Fibroblast of lung (primary cell): ENCODE data around the gene CBR3. TPM values are rescaled to one million over a fixed set of nuclear protein-coding genes. Genes with fewer than 3 reads are reported as not detected.

Experiments used
- DNase-seq, 2 donors: peaks; one replicate each; pipeline versions ENCODE4 v3.0.0 to v3.0.0-alpha.2; 2010; ENCODE audit warnings: low read depth in 2 of 2
- H2AFZ ChIP-seq: 2 replicates; pipeline ENCODE4 v1.5.1; 2012; ENCODE audit warnings: low read length, control low read depth, inconsistent platforms
- H3K27ac ChIP-seq: 2 replicates; pipeline ENCODE4 v1.5.1; 2011; ENCODE audit warnings: low read length, control low read depth; ENCODE audit not compliant: insufficient read depth
- H3K27me3 ChIP-seq: 2 replicates; pipeline ENCODE4 v1.5.1; 2011; ENCODE audit warnings: mild to moderate bottlenecking, low read length; ENCODE audit not compliant: control insufficient read depth, insufficient read depth
- H3K36me3 ChIP-seq: 2 replicates; pipeline ENCODE4 v1.5.1; 2011; ENCODE audit warnings: low read length; ENCODE audit not compliant: control insufficient read depth, insufficient read depth
- H3K4me1 ChIP-seq: 2 replicates; pipeline ENCODE4 v1.5.1; 2011; ENCODE audit warnings: low read length; ENCODE audit not compliant: control insufficient read depth, insufficient read depth; ENCODE audit errors: extremely low read depth
- H3K4me2 ChIP-seq: 2 replicates; pipeline ENCODE4 v1.5.1; 2011; ENCODE audit warnings: low read length, control low read depth; ENCODE audit not compliant: insufficient read depth; ENCODE audit errors: extremely low read depth
- H3K4me3 ChIP-seq, 4 experiments: fragments of 200-600 bp in 1 of 4; sonication (generic) in 1 of 4; replicated peaks in 1 of 4; 2 replicates each; pipeline ENCODE4 v1.5.1; 2011 to 2016; ENCODE audit warnings: low read length in 4 of 4, low read depth in 3 of 4, mild to moderate bottlenecking in 3 of 4, control low read depth in 2 of 4, inconsistent platforms in 1 of 4, mixed read lengths in 1 of 4; ENCODE audit not compliant: insufficient read depth in 1 of 4; ENCODE audit errors: control extremely low read depth in 1 of 4
- H3K79me2 ChIP-seq: 2 replicates; pipeline ENCODE4 v1.5.1; 2012; ENCODE audit warnings: mild to moderate bottlenecking, low read length, inconsistent platforms; ENCODE audit not compliant: control insufficient read depth, insufficient read depth
- H3K9ac ChIP-seq: 2 replicates; pipeline ENCODE4 v1.5.1; 2011; ENCODE audit warnings: mild to moderate bottlenecking, low read length, control low read depth; ENCODE audit not compliant: insufficient read depth
- H3K9me3 ChIP-seq: 2 replicates; pipeline ENCODE4 v1.5.1; 2012; ENCODE audit warnings: low read depth, low read length; ENCODE audit not compliant: control insufficient read depth, insufficient read depth
- H4K20me1 ChIP-seq: 2 replicates; pipeline ENCODE4 v1.5.1; 2011; ENCODE audit warnings: low read length; ENCODE audit not compliant: control insufficient read depth, insufficient read depth; ENCODE audit errors: extremely low read depth
- EZH2 ChIP-seq: IDR thresholded peaks from 2 replicates; pipeline ENCODE4 v1.5.1; 2012; ENCODE audit warnings: low read length, control low read depth, mild to moderate bottlenecking; ENCODE audit errors: missing control alignments
- polyA plus RNA-seq, 2 donors: library from polyadenylated mRNA; depleted of rRNA in 1 of 2; stranded (reverse) in 1 of 2; unstranded in 1 of 2; fragments of >200 nt; gene quantifications; 2 replicates each; pipeline ENCODE4 v1.2.1, GENCODE V29; 2011 to 2012; ENCODE audit warnings: missing spikeins in 1 of 2
- total RNA-seq: library from RNA; depleted of rRNA; stranded (reverse); fragments of >200 nt; gene quantifications from 2 replicates; pipeline ENCODE4 v1.2.1, GENCODE V29; 2014
- TF ChIP-seq, protein P1 (sequence below), 2 donors: IDR thresholded peaks in 1 of 2; conservative IDR thresholded peaks in 1 of 2; 1 replicate in 1 of 2; 2 replicates in 1 of 2; pipeline ENCODE4 v1.5.1; 2011 to 2012; ENCODE audit warnings: low read length in 2 of 2, control low read depth in 1 of 2, inconsistent platforms in 1 of 2, low read depth in 1 of 2, mild to moderate bottlenecking in 1 of 2

Gene CBR3
- total and polyA plus RNA-seq, 2 donors (not counting 1 experiment from before 2014, with no cell fraction given), result 13.2 to 21.1 TPM

DNA sequence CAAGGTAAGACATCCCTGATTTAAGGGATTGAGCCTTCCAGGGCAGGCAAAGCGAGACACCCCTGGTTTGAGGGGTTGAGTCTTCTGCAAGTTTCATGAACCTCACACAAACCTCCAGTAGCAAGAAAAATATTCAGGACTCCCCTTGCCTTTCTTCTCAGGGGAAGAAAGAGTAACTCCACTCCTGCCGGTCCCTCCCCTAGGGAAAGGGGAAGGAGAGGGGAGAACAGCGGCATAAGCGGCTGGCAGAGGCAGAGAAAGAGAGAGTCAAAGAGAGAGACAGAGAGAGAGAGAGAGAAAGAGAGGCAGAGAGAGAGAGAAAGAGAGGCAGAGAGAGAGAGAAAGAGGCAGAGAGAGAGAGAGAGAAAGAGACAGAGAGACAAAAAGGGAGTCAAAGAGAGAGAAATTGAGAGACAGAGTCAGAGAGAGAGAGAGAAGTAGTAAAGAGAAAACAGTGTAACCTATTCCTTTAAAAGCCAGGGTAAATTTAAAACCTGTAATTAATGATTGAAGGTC is 29.5 kb upstream of the CBR3 start:
- no peaks in the 10 kb centered on the region for H3K9me3 ChIP-seq
- no peaks in the 10 kb centered on the region for H3K4me1 ChIP-seq
- TF ChIP-seq EZH2, result no peak
- TF ChIP-seq, protein P1, sequence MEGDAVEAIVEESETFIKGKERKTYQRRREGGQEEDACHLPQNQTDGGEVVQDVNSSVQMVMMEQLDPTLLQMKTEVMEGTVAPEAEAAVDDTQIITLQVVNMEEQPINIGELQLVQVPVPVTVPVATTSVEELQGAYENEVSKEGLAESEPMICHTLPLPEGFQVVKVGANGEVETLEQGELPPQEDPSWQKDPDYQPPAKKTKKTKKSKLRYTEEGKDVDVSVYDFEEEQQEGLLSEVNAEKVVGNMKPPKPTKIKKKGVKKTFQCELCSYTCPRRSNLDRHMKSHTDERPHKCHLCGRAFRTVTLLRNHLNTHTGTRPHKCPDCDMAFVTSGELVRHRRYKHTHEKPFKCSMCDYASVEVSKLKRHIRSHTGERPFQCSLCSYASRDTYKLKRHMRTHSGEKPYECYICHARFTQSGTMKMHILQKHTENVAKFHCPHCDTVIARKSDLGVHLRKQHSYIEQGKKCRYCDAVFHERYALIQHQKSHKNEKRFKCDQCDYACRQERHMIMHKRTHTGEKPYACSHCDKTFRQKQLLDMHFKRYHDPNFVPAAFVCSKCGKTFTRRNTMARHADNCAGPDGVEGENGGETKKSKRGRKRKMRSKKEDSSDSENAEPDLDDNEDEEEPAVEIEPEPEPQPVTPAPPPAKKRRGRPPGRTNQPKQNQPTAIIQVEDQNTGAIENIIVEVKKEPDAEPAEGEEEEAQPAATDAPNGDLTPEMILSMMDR (conservative IDR thresholded peaks at IDR 0.05 in 1 of 2, IDR thresholded peaks at IDR 0.05 in 1 of 2; ENCODE audit: low read depth in 1 of 2, low read length in 2 of 2), result no peak
- no peaks in the 10 kb centered on the region for H3K36me3 ChIP-seq
- DNase-seq, result no peak
- no peak overlapping the region for H3K27ac ChIP-seq
- peak overlapping the region; percentile 64 for H3K4me2 ChIP-seq
- no peaks in the 10 kb centered on the region for H3K79me2 ChIP-seq
- H3K9ac ChIP-seq, result no peak overlapping the region
- peak overlapping the region in 1 of 4 experiments; percentile 38 for H3K4me3 ChIP-seq
- H4K20me1 ChIP-seq, result no peaks in the 10 kb centered on the region
- H3K27me3 ChIP-seq, result peaks cover 2% of the 10 kb centered on the region
- no peak overlapping the region for H2AFZ ChIP-seq

DNA sequence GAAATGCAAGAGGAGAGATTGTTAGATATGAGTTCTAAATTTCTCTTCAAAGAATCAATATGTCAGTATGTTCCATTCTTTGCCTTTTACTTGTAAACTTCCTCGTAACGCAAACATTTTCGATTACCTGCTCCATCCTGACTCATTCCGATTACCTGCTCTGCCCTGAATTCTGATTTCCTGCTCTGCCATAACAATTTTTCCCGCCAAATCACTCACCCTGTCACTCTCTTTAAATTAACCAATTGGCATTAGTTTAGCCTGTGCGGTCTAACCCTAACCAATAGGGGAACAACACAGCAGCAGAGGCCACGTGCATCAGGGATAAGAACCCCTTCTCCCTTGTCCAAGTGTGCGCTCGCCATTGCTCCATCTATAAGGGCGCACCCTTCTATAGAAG is 25.0 kb upstream of the CBR3 start:
- no peak for DNase-seq

DNA sequence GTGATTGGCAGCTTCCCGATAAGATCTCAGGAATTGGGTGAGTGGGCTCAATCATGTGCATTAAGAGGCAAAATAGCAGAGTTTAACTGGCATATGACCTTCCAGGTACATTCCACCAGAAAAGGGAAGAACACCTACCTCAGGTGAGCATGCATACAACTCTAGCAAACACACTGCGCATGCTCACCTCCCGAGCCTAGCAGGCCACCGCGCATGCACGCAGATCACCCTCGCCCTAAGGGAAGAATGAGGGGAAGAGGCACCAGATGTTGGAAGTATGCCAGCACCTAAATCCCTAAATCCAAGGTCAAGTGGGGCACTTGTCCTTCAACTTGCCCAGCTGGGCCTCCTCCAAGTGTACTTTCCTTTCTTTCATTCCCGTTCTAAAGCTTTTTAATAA is 23.6 kb upstream of the CBR3 start:
- Histone ChIP-seq H3K4me1 (peaks cover 8% of the 10 kb centered on the region), H3K27me3 (no peaks in the 10 kb centered on the region), H4K20me1 (no peaks in the 10 kb centered on the region), H3K4me2 (no peak overlapping the region), H3K36me3 (no peaks in the 10 kb centered on the region), H2AFZ (no peak overlapping the region), H3K9ac (no peak overlapping the region), H3K79me2 (no peaks in the 10 kb centered on the region), H3K4me3 (no peak overlapping the region), H3K27ac (no peak overlapping the region), H3K9me3 (no peaks in the 10 kb centered on the region)
- no peak for DNase-seq
- TF ChIP-seq, protein P1 (conservative IDR thresholded peaks at IDR 0.05 in 1 of 2, IDR thresholded peaks at IDR 0.05 in 1 of 2; ENCODE audit: low read depth in 1 of 2, low read length in 2 of 2), result no peak
- no peak for TF ChIP-seq EZH2

More for the DNA sequence above, 25.0 kb upstream of the CBR3 start:
- no peak for TF ChIP-seq EZH2
- TF ChIP-seq, protein P1 (conservative IDR thresholded peaks at IDR 0.05 in 1 of 2, IDR thresholded peaks at IDR 0.05 in 1 of 2; ENCODE audit: low read depth in 1 of 2, low read length in 2 of 2), result no peak
- Histone ChIP-seq H3K4me1 (peaks cover 8% of the 10 kb centered on the region), H3K9ac (no peak overlapping the region), H3K9me3 (no peaks in the 10 kb centered on the region), H3K79me2 (no peaks in the 10 kb centered on the region), H3K36me3 (no peaks in the 10 kb centered on the region), H3K27me3 (peaks cover 2% of the 10 kb centered on the region), H3K4me3 (no peak overlapping the region), H3K4me2 (no peak overlapping the region), H2AFZ (no peak overlapping the region), H4K20me1 (no peaks in the 10 kb centered on the region), H3K27ac (no peak overlapping the region)
